ENCODE measurements around the gene HARBI1. TPM values are rescaled to one million over a fixed set of nuclear protein-coding genes. Genes with fewer than 3 reads are reported as not detected.
A peak's percentile ranks its signal among the peaks of the same experiment; 100 is the strongest.

The HARBI1 gene
- total RNA-seq, 6 experiments from 2014 or later = 3.8 to 5.2 (median 4.7) TPM

DNA sequence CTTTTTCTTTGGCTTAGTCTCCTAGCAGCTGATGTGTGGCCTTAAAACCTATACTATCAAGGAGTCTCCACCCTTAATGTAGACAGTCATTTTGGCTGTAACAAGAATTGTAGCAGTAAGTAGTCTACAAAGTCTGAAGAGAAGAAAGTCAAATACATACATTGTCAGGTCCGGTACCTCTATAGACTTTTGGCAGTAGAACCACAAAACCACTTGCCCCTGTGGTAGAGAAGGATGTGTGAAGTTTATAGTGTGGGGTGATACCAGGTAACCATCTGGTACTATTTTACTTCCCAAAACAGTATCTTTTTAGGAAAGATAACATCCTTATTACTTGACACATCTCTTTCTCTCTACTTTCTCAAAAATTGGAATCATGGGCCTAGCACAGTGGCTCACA is 15.5 kb upstream of the HARBI1 start:
- DNase-seq = no peak
- no peaks in the 10 kb centered on the region for H3K36me3 Mint-ChIP-seq (ENCODE audit: low read depth)
- no peaks in the 10 kb centered on the region for H3K9me3 Mint-ChIP-seq
- no peaks in the 10 kb centered on the region for H3K27me3 Mint-ChIP-seq (ENCODE audit: insufficient read depth)
- TF ChIP-seq, protein P1, sequence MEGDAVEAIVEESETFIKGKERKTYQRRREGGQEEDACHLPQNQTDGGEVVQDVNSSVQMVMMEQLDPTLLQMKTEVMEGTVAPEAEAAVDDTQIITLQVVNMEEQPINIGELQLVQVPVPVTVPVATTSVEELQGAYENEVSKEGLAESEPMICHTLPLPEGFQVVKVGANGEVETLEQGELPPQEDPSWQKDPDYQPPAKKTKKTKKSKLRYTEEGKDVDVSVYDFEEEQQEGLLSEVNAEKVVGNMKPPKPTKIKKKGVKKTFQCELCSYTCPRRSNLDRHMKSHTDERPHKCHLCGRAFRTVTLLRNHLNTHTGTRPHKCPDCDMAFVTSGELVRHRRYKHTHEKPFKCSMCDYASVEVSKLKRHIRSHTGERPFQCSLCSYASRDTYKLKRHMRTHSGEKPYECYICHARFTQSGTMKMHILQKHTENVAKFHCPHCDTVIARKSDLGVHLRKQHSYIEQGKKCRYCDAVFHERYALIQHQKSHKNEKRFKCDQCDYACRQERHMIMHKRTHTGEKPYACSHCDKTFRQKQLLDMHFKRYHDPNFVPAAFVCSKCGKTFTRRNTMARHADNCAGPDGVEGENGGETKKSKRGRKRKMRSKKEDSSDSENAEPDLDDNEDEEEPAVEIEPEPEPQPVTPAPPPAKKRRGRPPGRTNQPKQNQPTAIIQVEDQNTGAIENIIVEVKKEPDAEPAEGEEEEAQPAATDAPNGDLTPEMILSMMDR (IDR thresholded peaks at IDR 0.05) = no peak
- no peak overlapping the region for H3K4me3 Mint-ChIP-seq
- H3K27ac Mint-ChIP-seq = no peak overlapping the region
- H3K4me1 Mint-ChIP-seq (ENCODE audit: low read depth) = no peaks in the 10 kb centered on the region

DNA sequence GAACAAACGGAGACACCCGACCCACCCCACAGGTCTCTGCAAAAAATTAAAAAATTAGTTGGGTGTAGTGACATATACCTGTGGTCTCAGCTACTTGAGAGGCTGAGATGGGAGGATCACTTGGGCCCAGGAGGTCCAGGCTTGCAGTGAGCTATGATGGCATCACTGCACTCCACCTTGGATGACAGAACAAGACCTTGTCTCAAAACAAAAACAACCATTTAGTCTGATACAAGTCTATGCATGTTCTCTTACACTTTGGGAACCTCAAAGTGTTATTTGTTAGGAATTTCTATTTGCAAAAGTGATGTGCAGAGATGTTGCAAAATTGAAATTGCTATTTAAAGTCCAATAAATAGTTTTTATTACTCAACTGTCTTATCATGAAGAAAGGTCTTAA is 14.6 kb upstream of the HARBI1 start:
- no peaks in the 10 kb centered on the region for H3K9me3 Mint-ChIP-seq
- TF ChIP-seq, protein P1 (IDR thresholded peaks at IDR 0.05) = no peak
- DNase-seq = no peak
- H3K36me3 Mint-ChIP-seq (ENCODE audit: low read depth) = no peaks in the 10 kb centered on the region
- no peak overlapping the region for H3K27ac Mint-ChIP-seq
- no peaks in the 10 kb centered on the region for H3K27me3 Mint-ChIP-seq (ENCODE audit: insufficient read depth)
- no peak overlapping the region for H3K4me3 Mint-ChIP-seq
- H3K4me1 Mint-ChIP-seq (ENCODE audit: low read depth) = no peaks in the 10 kb centered on the region

DNA sequence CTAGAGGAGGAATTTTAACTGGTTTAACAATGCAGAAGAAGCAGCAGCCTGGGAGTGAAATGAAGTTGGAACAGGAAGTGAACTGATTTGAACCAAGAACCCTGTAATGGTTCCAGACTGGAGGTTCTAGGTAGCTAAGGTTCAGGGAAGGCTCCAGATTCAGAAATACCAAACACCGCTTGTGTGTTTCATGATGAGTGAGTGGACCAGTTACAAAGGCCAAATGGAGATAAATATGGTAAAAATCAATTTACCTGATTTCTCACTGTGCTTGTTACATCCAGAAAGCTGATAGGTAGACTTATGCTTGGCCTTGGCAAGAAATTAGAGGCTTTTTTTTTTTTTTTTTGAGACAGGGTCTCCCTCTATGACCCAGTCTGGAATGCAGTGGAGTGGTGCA is 13.2 kb upstream of the HARBI1 start:
- peaks cover 6% of the 10 kb centered on the region; the same call in 1 of the 2 replicates for H3K36me3 Mint-ChIP-seq (ENCODE audit: low read depth)
- H3K27ac Mint-ChIP-seq = no peak overlapping the region
- TF ChIP-seq, protein P1 (IDR thresholded peaks at IDR 0.05) = no peak
- H3K4me3 Mint-ChIP-seq = no peak overlapping the region
- H3K9me3 Mint-ChIP-seq = no peaks in the 10 kb centered on the region
- no peaks in the 10 kb centered on the region for H3K4me1 Mint-ChIP-seq (ENCODE audit: low read depth)
- DNase-seq = no peak
- no peaks in the 10 kb centered on the region for H3K27me3 Mint-ChIP-seq (ENCODE audit: insufficient read depth)

DNA sequence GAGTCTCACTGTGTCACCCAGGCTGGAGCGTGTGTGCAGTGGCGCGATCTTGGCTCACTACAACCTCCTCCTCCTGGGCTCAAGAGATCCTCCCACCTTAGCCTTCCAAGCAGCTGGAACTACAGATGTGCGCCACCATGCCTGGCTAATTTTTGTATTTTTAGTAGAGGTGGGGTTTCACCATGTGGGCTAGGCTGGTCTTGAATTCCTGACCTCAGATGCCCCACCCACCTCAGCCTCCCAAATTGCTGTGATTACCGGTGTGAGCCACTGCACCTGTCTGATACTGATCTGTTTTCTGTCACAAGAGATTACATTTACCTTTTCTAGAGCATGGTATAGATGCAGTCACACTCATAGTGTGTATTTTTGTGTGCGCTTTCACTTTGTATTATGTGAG is 11.9 kb upstream of the HARBI1 start:
- TF ChIP-seq, protein P1 (IDR thresholded peaks at IDR 0.05) = no peak
- Mint-ChIP-seq H3K27ac (no peak overlapping the region), H3K4me1 (ENCODE audit: low read depth) (no peaks in the 10 kb centered on the region), H3K36me3 (ENCODE audit: low read depth) (peaks cover 7% of the 10 kb centered on the region; the same call in 1 of the 2 replicates), H3K27me3 (ENCODE audit: insufficient read depth) (no peaks in the 10 kb centered on the region; the same call in 1 of the 2 replicates), H3K4me3 (no peak overlapping the region), H3K9me3 (no peaks in the 10 kb centered on the region)
- no peak for DNase-seq

DNA sequence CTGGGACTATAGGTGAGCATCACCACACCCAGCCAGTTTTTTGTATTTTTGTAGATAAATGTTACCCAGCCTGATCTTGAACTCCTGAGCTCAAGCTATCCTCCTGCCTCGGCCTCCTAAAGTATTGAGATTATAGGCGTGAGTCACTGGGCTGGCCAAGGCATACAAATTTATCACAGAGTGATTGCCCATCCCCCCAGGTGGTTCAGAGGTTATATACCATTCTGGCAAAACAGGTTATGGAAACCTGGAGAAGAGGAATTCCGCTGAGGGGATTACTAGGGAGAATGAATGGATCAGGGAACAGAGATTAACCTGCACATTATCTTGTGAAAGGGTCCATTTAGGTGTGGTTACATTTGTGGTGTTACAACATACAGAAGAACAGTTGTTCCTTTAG is 8.4 kb upstream of the HARBI1 start:
- Mint-ChIP-seq H3K4me3 (no peak overlapping the region), H3K36me3 (ENCODE audit: low read depth) (peaks cover 11% of the 10 kb centered on the region; the same call in 1 of the 2 replicates), H3K27ac (no peak overlapping the region), H3K4me1 (ENCODE audit: low read depth) (no peaks in the 10 kb centered on the region), H3K9me3 (no peaks in the 10 kb centered on the region), H3K27me3 (ENCODE audit: insufficient read depth) (no peaks in the 10 kb centered on the region; the same call in 1 of the 2 replicates)
- TF ChIP-seq, protein P1 (IDR thresholded peaks at IDR 0.05) = no peak
- no peak for DNase-seq

DNA sequence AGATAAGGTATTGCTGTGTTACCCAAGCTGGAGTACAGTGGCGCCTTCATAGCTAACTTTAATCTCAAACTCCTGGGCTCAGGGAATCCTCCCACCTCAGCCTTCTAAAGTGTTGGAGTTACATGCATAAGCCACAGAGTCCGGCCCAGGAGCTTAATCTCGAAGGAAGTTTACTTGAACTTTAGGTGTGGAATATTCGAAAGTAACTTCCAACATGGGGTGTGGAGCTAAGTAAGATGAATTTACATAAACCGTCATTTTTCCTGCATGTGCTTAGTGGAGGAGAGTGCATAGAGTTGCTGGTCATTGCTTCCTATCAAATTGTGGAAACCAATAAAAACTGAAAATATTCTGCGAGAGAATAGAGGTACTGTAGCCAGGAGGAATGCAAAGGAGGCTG is 1.8 kb upstream of the HARBI1 start:
- Mint-ChIP-seq H3K27ac (peak overlapping the region; percentile 19), H3K27me3 (ENCODE audit: insufficient read depth) (peaks cover 2% of the 10 kb centered on the region; the same call in 1 of the 2 replicates), H3K9me3 (no peaks in the 10 kb centered on the region), H3K36me3 (ENCODE audit: low read depth) (0 out of 2 replicates have a peak, but pooled peaks cover 5% of the 10 kb centered on the region), H3K4me3 (peak overlapping the region; percentile 99), H3K4me1 (ENCODE audit: low read depth) (peaks cover 29% of the 10 kb centered on the region)
- no peak for DNase-seq
- TF ChIP-seq, protein P1 (IDR thresholded peaks at IDR 0.05) = no peak
